AG10803 (cell line): Measurements from ENCODE around the gene PIGO.

Source experiments
- DNase-seq: peaks from one replicate; pipeline ENCODE4 v3.0.0; 2010; ENCODE audit warnings: low read depth
- H3K4me3 ChIP-seq: 2 replicates; pipeline ENCODE4 v1.5.1; 2011; ENCODE audit warnings: mild to moderate bottlenecking, low read length, control low read depth
- CTCF ChIP-seq: conservative IDR thresholded peaks from 2 replicates; pipeline ENCODE4 v1.5.1; 2011; ENCODE audit warnings: mild to moderate bottlenecking, low read length, control low read depth, inconsistent platforms

PIGO gene

DNA sequence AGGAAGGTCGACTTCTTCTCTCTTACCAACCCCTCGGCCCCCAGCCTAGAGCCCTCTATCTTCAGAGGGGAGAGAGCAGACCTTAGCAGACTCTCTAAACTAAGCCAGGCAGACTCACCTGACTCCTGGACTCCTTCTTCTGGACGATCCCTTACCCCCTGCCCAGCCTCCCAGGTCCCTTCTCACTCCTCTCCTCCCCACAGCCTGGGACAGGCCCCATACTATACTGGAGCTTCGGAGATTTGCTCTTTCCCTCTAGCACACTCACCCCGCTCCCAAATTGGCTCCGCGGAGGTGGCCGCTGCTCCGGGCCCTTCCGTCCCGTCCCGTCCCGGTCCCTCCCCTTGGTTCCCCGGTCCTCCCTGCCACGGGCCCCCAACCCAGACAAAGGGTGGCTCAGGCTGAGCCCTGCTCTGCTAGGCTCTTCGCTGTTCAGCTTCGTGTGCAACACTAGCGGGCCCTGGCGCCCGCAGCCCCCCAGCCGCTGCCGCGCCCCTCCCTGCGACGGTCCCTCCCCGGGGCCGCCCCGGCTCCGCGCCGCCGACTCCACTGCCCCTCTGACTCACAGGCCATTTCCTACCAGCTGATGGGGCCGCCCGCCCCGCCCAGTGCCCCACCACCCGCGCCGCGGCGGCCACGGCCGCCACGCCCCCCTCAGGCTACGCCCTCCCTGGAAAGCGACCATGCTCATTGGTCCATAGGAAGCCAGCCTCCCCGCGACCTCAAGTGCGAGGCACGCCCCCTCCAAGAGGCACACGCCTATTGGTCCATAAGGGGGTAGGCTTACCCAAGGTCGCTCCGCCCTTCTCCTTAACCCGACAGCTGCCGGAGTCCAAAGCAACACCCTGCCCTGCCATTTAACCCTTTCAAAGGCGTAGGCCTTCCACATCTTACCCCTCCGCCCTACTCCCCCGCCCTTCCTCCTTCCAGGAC lies 14.9 kb upstream of the PIGO start:
- peak overlapping the region; percentile 90 for H3K4me3 ChIP-seq
- TF ChIP-seq CTCF = no peak
- peak; percentile 99 for DNase-seq

- H3K4me3 ChIP-seq = peak overlapping the region; percentile 90
- no peak for TF ChIP-seq CTCF
- DNase-seq = peak; percentile 56
Observed at GRCh38 chr9:35110327-35110761, 14.0 kb upstream of the PIGO start.

DNA sequence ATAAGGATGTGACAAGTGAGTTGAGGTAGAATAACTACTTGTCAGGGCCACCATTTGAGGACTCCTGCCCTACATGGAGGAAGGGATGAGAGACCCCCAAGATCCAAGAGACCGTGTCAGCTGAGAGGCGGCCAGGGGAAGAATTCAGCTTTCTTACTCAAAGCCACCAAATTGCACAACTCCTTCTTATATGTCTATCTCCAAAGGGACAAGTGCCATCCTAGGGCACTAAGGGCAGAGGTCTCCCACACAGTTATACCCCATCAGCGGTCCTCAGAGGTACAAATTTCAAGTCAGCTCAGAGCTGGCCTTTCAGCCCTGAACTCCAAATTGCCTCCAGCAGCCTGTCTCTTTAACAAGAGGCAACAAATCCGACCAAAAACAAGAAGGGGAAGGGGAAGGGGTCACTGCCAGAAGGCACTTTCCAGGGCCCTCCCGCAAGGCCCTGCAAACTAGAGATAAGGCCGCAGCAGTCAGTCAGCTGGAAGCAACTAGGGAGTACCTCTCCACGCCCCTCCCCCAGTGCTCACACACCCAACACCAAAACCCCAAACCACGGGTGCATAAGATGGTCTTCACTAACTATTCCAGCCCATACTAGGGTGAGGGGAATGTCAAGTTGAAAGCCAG lies 12.7 kb upstream of the PIGO start:
- no peak overlapping the region for H3K4me3 ChIP-seq
- no peak for TF ChIP-seq CTCF
- DNase-seq = no peak

GRCh38 chr9:35108461-35108860 lies 12.1 kb upstream of the PIGO start:
- DNase-seq = no peak
- H3K4me3 ChIP-seq = no peak overlapping the region
- TF ChIP-seq CTCF = no peak

GRCh38 chr9:35107297-35108290 lies 11.2 kb upstream of the PIGO start:
- no peak overlapping the region for H3K4me3 ChIP-seq
- DNase-seq = no peak
- no peak for TF ChIP-seq CTCF

DNA sequence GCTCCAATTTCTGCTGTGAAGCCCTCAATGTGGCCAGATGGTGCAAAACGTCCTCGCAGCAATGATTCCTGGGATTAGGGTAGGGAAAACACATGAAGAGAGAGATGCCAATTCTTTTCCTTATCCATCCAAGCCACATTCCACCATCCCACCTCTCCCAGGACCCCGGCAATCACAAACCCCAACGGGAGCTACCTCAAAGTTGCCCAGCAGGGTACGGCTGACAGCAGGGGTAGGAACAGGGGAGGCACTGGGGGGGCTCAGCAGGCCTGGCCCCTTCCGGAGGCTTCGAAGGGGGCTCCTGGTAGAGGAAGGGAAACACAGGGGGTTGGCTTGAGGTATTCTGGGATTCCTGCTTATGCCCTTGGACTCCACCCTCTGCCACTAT lies 9.9 kb upstream of the PIGO start:
- DNase-seq = no peak
- H3K4me3 ChIP-seq = no peak overlapping the region
- no peak for TF ChIP-seq CTCF
